Stimulated activated CD4-positive, alpha-beta T cell treated with anti-CD3 and anti-CD28 coated beads, TNF-alpha, amount 100 ng/mL, for 48 hours (primary cell): ENCODE results near the gene MRPL10.
"Not testable (repeated sequence)": the region's sequence is repeated elsewhere in the genome, so short reads cannot be mapped to it uniquely, and the experiment has no call there.

ENCODE experiments used
- DNase-seq, 3 donors: peaks; one replicate each; pipeline ENCODE4 v3.0.0-alpha.2; 2020; ENCODE audit warnings: low read depth in 3 of 3

The MRPL10 gene

DNA sequence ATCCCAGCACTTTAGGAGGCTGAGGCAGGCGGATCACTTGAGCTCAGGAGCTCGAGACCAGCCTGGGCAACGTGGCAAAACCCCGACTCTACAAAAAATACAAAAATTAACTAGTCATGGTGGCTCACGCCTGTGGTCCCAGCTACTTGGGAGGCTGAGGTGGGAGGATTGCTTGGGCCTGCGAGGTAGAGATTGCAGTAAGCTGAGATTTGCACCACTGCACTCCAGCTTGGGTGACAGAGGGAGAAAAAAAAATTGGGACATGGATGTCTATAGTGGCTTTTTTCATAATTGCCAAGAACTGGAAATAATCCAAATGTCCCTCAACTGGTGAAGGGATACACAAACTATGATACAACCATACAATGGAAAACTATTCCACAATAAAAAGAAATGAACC lies 38.4 kb downstream of the MRPL10 start:
- DNase-seq = no peak

DNA sequence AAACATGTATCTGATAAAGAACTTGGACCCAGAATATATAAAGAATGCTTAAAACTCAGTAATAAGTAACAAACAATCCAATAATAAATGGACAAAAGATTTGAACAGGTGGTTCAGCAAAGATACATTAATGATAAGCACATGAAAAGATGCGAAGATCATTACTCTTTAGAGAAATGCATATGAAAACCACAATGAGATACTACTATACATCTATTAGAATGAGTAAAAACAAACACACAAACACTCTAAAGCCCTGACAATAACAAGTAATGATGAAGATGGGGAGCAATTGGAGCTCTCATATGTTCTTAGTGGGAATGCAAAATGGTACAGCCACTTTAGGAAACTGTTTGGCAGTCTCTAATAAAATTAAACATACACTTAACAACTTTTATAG lies 38.9 kb downstream of the MRPL10 start:
- DNase-seq = no peak

DNA sequence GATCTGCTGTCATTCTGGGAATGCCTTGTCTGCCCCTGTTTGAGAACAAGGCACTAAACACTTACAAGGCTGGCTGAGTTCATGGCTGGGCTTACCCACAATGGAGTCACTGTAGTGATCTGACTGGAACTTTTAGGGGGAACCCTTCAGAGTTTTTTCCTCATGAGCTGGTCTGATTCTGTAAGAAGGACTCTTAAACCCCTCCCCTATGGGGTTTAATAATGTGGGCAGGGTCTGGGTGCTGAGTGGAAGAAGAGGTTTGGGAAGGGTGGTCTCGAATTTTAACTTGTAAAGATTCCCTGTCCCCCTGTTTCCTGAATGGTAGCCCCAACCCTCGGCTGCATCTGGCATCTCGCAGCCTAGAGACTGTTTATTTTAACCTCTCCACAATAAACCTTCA lies 40.3 kb downstream of the MRPL10 start:
- no peak for DNase-seq

DNA sequence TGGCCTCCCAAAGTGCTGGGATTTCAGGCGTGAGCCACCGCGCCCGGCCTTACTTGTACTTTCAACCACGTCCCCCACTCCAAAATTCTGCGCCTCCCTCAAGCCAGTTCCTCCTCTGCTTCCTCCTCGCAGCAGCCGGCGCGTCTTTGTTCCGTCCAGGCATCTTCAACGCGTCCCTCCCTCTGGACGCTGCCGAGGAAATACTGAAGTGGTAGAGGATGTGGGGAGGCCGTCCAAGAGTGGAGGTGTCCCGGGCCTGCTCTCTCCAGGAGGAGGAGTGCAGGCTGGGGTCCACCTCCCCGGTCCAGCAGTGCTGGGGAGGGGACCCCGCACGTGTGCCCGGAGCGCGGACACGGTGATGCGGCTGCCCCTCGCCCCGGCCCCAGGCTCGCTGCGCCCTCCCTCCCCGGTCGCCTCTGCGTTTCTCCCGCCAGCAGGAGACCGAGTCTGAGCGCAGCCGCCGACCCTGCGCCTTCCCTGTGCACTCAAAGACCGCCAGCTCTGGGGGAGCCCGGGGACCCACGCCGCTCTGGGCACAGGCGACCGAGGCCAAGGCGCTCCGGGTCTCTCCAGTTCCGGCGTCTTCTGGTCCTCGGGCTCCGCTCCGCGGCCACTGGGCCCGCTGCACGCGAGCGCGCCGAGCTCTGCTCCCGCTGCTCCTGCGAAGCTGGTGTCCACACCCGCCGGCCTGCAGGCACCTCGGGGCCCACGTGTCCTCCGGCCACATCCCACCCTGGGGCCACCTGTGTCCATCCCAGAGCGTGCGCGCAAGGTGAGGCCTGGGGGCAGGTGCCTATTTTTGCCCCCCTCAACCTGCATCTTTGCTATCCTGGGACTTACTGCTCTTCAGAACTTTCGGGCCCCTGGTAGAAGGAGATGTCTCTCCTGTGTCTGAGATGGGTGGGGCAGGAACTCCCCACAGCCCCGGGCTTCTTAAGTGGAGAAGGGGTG lies 41.5 kb downstream of the MRPL10 start:
- DNase-seq = peak; percentile 37 to 52 (median 38)

DNA sequence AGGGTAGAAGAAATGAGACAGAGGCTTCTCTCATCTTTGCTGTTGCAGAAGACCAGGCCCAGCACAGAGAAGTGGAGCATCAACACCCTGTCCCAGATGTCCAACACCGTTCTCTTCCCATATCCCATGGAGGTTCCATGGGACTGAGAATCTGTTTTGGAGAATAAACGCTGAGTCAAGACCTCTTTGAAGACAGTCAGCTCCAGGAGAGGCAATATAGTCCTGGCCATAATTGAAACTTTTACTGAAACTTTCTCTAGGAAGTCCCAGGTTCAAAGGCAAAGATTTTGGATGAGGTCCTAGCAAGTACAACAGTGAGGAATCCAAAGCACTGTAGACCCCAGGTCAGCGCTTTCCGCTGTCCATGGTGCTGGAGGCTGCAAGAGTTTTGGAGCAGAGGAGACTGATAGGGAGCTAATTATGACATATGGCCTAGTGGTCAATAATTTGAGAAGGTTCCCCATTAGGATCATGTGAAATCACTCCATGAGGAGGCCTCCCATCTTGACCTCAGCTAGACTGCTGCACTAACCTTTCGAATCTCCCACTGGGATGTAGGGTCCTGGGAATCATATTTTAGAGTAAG lies 45.7 kb downstream of the MRPL10 start:
- no peak for DNase-seq

DNA sequence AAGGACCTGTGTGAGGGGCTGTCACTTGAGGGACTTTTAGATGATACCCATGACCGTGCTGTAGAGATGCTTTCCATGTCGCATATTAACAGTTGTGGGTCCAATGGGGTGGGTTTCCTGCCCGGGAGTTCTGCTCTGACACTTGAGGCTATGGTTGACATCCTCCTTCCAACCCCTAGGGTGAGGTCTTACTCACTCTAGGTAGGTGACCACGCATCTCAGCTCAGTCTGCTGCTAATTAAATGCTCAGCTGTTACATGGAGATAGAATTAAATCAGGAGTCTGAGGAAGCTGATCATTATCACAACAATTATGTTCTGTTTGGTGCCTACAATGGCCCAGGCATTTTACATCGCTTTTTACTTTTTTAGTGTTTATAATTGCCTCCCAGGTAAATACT lies 49.9 kb downstream of the MRPL10 start:
- DNase-seq = no peak

DNA sequence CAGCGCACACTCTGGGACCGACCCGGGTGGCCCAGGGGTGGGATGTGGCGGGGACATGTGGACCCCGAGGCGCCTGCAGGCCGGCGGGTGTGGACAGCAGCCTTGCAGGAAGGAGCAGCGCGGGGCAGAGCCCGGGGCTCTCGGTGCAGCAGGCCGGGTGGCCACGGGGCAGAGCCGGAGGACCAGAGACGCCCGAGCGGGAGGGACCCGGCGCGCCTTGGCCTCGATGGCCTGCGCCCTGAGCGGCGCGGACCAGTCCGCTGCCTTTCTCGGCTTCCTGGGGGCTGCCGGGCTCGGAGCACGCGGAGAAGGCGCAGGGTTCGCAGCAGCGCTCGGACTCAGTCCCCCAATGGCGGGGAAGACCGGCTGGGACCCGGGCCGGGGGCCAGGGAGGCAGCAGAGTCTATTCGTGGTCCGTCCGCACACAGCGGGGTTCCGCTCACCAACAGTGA lies 53.1 kb downstream of the MRPL10 start:
- DNase-seq = no peak

DNA sequence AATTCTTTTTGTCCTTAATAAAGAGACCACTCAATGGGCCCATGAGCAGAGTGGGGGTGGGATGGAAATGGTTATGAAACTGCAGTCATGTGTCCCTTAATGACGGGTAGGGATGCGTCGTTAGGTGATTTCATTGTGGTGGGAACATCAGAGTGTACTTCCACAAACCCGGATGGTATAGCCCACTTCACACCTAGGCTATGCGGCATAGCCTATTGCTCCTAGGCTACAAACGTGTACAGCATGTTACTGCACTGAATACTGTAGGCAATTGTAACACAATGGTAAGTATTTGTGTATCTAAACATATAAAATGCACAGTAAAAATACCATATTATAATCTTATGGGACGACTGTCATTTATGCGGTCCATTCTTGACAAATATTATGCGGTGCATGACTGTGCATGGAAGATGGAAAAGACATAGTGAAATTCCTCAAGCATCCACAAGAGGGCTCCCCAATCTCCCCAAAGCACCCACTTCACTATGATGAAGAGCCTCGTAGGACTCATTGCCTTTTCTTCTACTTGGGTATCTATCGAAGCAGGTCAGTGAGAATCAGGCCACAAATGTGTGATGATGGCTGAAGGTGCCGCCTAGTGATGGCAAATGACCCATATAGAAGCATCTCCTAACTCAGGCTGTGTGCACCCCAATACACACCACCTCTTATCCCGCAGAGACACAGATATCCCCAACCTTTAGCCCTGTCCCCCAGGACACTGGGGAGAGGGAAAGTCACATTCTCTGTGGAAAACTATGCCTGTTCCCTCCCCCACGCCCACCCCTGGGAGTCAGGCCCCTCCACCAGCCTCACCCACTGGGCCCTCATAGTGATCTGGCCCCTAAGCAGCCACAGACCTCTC lies 54.8 kb downstream of the MRPL10 start:
- DNase-seq = peak; percentile 9 to 17 (median 10)

DNA sequence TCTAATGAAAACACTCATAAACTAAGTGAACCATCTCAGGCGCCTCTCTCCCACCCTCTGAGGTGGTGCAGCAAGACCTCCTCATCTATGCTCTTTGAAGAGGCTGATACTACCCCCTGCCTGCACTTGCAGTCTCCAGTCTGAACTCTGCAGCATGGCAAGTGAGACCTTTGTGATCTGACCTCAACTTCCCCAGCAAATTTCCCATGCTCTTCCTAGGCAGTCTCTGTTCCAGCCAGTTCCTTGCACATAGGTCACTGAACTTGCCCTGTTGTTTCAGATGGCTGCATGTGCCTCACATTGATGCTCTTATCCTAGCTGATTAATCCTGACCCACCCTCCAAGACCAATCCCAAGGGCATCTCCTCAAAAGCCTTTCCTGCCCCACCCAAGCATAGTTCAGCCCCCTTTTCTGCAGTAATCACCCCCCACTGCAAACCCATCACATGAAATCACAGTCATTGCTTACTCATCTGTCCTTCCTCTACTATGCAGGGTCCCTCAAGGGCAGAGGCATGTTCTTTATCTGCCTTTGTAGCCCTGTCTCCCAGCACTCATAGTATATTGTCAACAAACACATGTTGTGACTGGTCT lies 56.3 kb downstream of the MRPL10 start:
- DNase-seq = no peak

DNA sequence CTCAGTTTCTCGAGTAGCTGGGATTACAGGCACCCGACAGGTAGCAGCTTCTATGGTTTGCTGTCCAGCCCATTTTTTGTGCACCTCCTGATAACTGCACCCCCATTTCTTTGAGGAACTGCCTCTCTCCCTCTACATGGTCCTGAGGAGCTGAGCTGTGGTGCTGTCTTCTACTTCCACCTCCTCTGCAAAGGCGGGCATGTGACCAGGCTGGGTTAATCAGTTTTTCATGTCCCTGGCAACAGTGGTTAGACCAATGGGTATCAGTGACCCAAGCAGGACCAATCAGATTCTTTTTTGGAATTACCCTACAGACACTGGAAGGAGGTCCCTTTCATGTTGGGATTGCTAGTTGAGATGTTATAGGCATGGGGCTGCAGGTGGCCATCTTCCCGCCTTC lies 57.0 kb downstream of the MRPL10 start:
- no peak for DNase-seq

DNA sequence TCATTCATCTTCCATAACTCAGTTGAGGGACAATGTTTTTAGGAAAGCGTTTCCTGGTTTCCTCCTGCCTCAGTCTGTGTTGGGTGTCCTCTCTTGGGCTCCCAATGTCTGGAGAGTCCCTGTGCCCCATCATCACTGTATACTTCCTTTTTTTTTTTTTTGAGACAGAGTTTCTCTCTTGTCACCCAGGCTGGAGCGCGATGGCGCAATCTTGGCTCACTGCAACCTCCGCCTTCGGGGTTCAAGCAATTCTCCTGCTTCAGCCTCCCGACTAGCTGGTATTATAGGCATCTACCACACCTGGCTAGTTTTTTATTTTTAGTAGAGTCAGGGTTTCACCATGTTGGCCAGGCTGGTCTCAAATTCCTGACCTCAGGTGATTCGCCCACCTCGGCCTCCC lies 57.7 kb downstream of the MRPL10 start:
- DNase-seq = not testable (repeated sequence)
